Lower lobe of right lung (tissue), 2 donors: Measurements from ENCODE around the gene SLC4A1. TPM values are rescaled to one million over a fixed set of nuclear protein-coding genes. Genes with fewer than 3 reads are reported as not detected.

Source experiments
- ATAC-seq, 2 donors: fragments of 200-7000 bp; cut with Tn5 transposase; one replicate each; pipeline ENCODE4 v1.9.1; 2020 to 2022; ENCODE audit warnings: mild to moderate bottlenecking in 2 of 2, moderate library complexity in 2 of 2
- DNase-seq: peaks from one replicate; pipeline ENCODE4 v3.0.0-alpha.2; 2020
- H3K27ac ChIP-seq: fragments of 200-600 bp; one replicate; pipeline ENCODE4 v1.8.0; 2022
- H3K27me3 ChIP-seq: fragments of 200-600 bp; one replicate; pipeline ENCODE4 v1.8.0; 2022; ENCODE audit warnings: low read depth
- H3K36me3 ChIP-seq: fragments of 200-600 bp; one replicate; pipeline ENCODE4 v1.8.0; 2022; ENCODE audit warnings: mild to moderate bottlenecking
- H3K4me1 ChIP-seq: fragments of 200-600 bp; one replicate; pipeline ENCODE4 v1.8.0; 2022
- H3K4me3 ChIP-seq: fragments of 200-600 bp; one replicate; pipeline ENCODE4 v1.8.0; 2022; ENCODE audit warnings: mild to moderate bottlenecking
- H3K9me3 ChIP-seq: fragments of 200-600 bp; one replicate; pipeline ENCODE4 v1.8.0; 2022
- intact Hi-C: fragments of 100-400 bp; cut with DNase I; formaldehyde crosslinking; loops from one replicate; pipeline ENCODE4 v1.11.0; 2022
- total RNA-seq: library from RNA; stranded (reverse); fragmentation: NEBNext Ultra II Directional; extraction: Animal tissue kit (Norgen Biotek cat#: 25700); gene quantifications from one replicate; pipeline ENCODE4 v1.2.1, GENCODE V29; 2021
- TF ChIP-seq, protein P1 (sequence below): fragments of 200-600 bp; IDR thresholded peaks from one replicate; pipeline ENCODE4 v1.8.0; 2022; ENCODE audit warnings: antibody characterized with exemption, mild to moderate bottlenecking
- donor health status: DM: no; HTN: yes; CAD: no; lungs with severe emphysema.

SLC4A1 gene
- total RNA-seq, 1 donor from 2014 or later = 0.83 TPM

DNA sequence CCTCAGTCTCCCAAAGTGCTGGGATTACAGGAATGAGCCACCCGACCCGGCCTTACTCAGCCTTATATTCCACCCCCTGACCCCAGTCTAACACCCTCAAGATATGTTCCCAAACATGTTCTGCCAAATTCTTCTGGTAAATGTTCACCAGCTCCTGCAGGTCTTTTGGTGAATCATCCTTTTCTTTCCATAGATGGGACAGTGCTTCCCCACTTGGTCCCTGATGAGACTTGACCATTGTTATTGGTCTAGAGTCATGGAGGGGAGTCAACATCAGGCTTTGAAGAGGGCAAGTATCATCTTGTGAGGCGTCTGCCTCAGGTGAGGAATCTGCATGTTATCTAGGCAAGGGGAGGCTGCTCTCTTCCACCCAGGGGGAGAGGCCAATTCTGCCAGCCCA, 30.0 kb upstream of the SLC4A1 start:
- ATAC-seq = no peak
- no peak for DNase-seq
- Histone ChIP-seq H3K36me3 (no peaks in the 10 kb centered on the region), H3K4me3 (no peak overlapping the region), H3K4me1 (no peaks in the 10 kb centered on the region), H3K9me3 (no peaks in the 10 kb centered on the region), H3K27me3 (peaks cover 9% of the 10 kb centered on the region), H3K27ac (no peak overlapping the region)
- TF ChIP-seq, protein P1, sequence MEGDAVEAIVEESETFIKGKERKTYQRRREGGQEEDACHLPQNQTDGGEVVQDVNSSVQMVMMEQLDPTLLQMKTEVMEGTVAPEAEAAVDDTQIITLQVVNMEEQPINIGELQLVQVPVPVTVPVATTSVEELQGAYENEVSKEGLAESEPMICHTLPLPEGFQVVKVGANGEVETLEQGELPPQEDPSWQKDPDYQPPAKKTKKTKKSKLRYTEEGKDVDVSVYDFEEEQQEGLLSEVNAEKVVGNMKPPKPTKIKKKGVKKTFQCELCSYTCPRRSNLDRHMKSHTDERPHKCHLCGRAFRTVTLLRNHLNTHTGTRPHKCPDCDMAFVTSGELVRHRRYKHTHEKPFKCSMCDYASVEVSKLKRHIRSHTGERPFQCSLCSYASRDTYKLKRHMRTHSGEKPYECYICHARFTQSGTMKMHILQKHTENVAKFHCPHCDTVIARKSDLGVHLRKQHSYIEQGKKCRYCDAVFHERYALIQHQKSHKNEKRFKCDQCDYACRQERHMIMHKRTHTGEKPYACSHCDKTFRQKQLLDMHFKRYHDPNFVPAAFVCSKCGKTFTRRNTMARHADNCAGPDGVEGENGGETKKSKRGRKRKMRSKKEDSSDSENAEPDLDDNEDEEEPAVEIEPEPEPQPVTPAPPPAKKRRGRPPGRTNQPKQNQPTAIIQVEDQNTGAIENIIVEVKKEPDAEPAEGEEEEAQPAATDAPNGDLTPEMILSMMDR = no peak
- intact Hi-C loops = no loop called here

DNA sequence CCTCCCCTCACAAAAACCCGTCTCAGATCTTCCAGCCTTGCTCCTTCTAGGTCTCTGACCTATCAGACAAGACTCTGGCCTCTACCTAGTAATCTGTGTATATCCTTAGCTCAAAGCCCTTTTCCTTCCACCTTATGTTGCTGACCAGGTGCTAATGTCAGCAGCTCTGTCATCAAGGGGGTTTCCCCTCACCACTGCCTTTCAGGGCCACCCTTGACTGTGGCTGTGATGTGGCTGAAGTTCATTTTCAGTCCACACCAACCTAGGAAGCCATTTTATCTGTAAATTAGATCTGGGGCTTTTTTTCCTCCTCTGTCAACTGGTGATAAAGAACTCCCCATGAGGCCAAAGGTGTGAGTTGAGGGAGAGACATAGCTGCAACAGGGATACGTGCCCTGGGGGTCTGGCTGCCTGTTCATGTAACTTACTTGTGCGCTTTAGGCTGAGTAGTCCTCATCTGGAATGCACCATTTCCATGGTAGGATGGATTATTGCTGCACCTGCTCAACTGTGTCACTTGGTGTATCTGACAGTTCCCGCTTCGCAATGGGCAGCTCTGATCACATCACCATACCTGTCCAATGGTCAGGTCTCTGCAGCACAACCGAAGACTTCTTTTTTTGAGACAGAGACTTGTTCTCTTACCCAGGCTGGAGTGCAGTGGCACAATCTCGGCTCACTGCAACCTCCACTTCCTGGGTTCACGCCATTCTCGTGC, 25.7 kb upstream of the SLC4A1 start:
- DNase-seq (no peak), ATAC-seq (no peak)
- TF ChIP-seq, protein P1 = no peak
- Histone ChIP-seq H3K4me3 (no peak overlapping the region), H3K36me3 (no peaks in the 10 kb centered on the region), H3K4me1 (no peaks in the 10 kb centered on the region), H3K27ac (no peak overlapping the region), H3K9me3 (no peaks in the 10 kb centered on the region), H3K27me3 (peaks cover 3% of the 10 kb centered on the region)
- intact Hi-C loops = no loop called here

DNA sequence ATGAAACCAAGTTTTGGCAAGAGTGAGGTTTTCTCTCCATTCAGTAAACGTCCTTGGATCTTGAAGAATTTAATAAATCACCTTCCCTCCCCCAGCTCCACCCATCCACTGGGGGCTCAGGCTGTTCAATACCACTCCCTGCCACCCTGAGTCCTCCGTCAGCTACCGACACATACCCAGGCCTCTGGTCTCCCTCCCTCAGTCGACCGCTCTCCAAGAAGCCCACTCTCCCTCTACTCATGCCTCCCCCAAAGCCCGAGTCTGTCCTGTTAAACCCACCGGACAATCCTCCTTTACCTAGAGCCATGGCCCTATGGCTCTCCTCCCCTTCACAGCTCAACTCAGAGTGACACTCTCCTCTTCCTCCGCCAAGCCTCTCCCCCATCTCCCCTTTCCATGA, 19.7 kb upstream of the SLC4A1 start:
- DNase-seq (no peak), ATAC-seq (peak in 1 of 2 donors; percentile 29)
- Histone ChIP-seq H3K27ac (no peak overlapping the region), H3K9me3 (no peaks in the 10 kb centered on the region), H3K4me3 (no peak overlapping the region), H3K36me3 (no peaks in the 10 kb centered on the region), H3K4me1 (no peaks in the 10 kb centered on the region), H3K27me3 (no peaks in the 10 kb centered on the region)
- intact Hi-C loops = no loop called here
- TF ChIP-seq, protein P1 = no peak

DNA sequence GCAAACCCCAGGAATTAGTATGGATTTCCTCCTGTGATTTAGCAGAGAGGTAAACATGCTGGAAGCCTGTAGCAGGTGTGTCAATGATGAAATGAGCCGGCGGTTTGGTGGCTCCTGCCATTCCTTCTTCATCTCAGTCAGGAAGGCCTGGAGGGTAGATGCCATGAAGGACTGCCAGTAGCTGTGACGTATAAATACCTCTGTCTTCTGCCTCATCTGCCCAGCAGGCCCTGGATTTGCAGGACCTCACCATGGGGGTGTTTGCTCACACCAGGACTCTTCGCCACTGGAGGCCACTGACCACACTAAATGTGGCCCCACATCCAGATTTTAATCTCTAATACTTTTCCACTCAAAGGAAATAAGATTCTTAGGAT, 16.1 kb upstream of the SLC4A1 start:
- ATAC-seq = no peak
- H3K27me3 ChIP-seq = no peaks in the 10 kb centered on the region
- no peaks in the 10 kb centered on the region for H3K36me3 ChIP-seq

DNA sequence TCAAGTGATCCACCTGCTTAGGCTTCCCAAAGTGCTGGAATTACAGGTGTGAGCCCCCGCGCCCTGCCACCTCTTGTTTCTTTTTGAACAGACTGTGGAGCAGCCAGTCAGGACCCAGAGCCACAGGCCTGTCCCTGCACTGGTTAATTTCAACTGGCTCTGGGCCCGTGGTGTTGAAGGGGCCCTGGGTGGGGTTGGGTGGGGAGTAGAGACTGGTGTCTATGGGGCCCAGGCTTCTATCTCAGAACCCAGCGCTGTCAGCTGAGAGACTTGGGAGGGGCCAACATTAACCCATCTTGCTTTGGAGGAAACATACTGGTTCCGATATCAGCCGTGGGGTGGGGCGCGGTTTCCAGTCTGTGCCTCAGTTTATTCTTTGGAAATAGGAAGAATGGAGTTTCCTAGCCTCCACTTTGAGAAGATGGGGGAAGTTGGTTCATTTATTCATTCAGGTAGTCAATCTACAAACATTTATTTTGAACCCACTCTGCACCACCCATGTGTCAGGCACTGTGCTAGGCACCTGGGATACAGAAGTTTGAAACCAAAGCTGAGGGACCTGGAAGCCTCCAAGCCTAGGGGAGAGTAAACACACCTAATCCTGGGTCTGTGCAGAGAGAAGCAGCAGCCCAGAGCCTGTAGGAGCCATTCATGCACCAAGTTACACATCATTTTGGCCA, 15.5 kb upstream of the SLC4A1 start:
- no peaks in the 10 kb centered on the region for H3K9me3 ChIP-seq
- intact Hi-C loops = no loop called here
- no peak for DNase-seq

More for the DNA sequence above, 16.1 kb upstream of the SLC4A1 start:
- intact Hi-C loops = no loop called here
- H3K9me3 ChIP-seq = no peaks in the 10 kb centered on the region
- no peak for DNase-seq
- TF ChIP-seq, protein P1 = no peak
- no peak overlapping the region for H3K27ac ChIP-seq
- peaks cover 17% of the 10 kb centered on the region for H3K4me1 ChIP-seq
- H3K4me3 ChIP-seq = no peak overlapping the region

More for the DNA sequence above, 15.5 kb upstream of the SLC4A1 start:
- Histone ChIP-seq H3K4me1 (peaks cover 21% of the 10 kb centered on the region), H3K27ac (no peak overlapping the region), H3K27me3 (no peaks in the 10 kb centered on the region), H3K36me3 (no peaks in the 10 kb centered on the region), H3K4me3 (no peak overlapping the region)
- no peak for ATAC-seq
- TF ChIP-seq, protein P1 = no peak
